Erythroblast (primary cell): ENCODE measurements around the gene KBTBD4.

Experiments
- GATA1 ChIP-seq: IDR thresholded peaks from 2 replicates; pipeline ENCODE4 v1.6.1; 2011; ENCODE audit warnings: low read depth, mild to moderate bottlenecking, control low read depth, low read length, moderate library complexity
- POLR2A ChIP-seq: IDR thresholded peaks from 2 replicates; pipeline ENCODE4 v1.6.1; 2011; ENCODE audit warnings: mild to moderate bottlenecking, low read length

- TF ChIP-seq POLR2A (no peak), GATA1 (no peak)
Measured at GRCh38 chr11:47527186-47527585, 51.6 kb downstream of the KBTBD4 start.
